A673 (cell line): ENCODE data around the gene RPN1. TPM values are rescaled to one million over a fixed set of nuclear protein-coding genes. Genes with fewer than 3 reads are reported as not detected.

ENCODE experiments used
- BruUV-seq: library from RNA; stranded (reverse); fragments of 400-500 nt; replicated peaks from 2 replicates; lab custom pipeline; 2021; lab: Mats Ljungman, UMichigan
- CTCF ChIA-PET: fragments of 300-600 bp; sonication (Branson Sonifier 250); formaldehyde crosslinking; loops from one replicate; lab custom pipeline; 2022; ENCODE audit warnings: antibody characterized with exemption; lab: Charles Lee
- POLR2A ChIA-PET: fragments of 300-600 bp; sonication (Branson Sonifier 250); formaldehyde crosslinking; loops from one replicate; lab custom pipeline; 2022; ENCODE audit warnings: antibody characterized with exemption; ENCODE audit not compliant: low non-redundant PET; lab: Charles Lee
- DNase-seq: peaks from one replicate; pipeline ENCODE4 v3.0.0-alpha.2; 2015; ENCODE audit warnings: low spot score
- H3K27ac ChIP-seq: fragments of 200-600 bp; sonication (generic); 2 replicates; pipeline ENCODE4 v1.5.1; 2016; ENCODE audit warnings: mixed run types, low read depth, mild to moderate bottlenecking, mixed read lengths, antibody characterized with exemption, low read length; ENCODE audit not compliant: poor library complexity, severe bottlenecking
- H3K27me3 ChIP-seq: fragments of 200-600 bp; sonication (generic); replicated peaks from 2 replicates; pipeline ENCODE4 v1.6.1; 2017; ENCODE audit warnings: mixed run types, low read depth, mild to moderate bottlenecking, mixed read lengths, antibody characterized with exemption, low read length; ENCODE audit not compliant: insufficient read depth, poor library complexity
- H3K36me3 ChIP-seq: fragments of 200-600 bp; sonication (generic); 2 replicates; pipeline ENCODE4 v1.6.1; 2016; ENCODE audit warnings: mixed run types, mild to moderate bottlenecking, mixed read lengths, antibody characterized with exemption, low read length; ENCODE audit not compliant: insufficient read depth, poor library complexity, severe bottlenecking
- H3K4me1 ChIP-seq: fragments of 200-600 bp; sonication (generic); 2 replicates; pipeline ENCODE4 v1.6.1; 2017; ENCODE audit warnings: mixed run types, mild to moderate bottlenecking, mixed read lengths, antibody characterized with exemption, low read length; ENCODE audit not compliant: insufficient read depth, poor library complexity, severe bottlenecking
- H3K4me3 ChIP-seq: fragments of 200-600 bp; sonication (generic); 2 replicates; pipeline ENCODE4 v1.5.1; 2016; ENCODE audit warnings: low read depth, mixed run types, mild to moderate bottlenecking, mixed read lengths, low read length; ENCODE audit not compliant: poor library complexity, severe bottlenecking
- H3K9me3 ChIP-seq: fragments of 200-600 bp; sonication (generic); 2 replicates; pipeline ENCODE4 v1.6.1; 2016; ENCODE audit warnings: mixed run types, low read depth, mild to moderate bottlenecking, mixed read lengths, antibody characterized with exemption, low read length; ENCODE audit not compliant: poor library complexity, severe bottlenecking
- CTCF ChIP-seq: fragments of 300-800, 200-600 bp; sonication (generic); conservative IDR thresholded peaks from 2 replicates; pipeline ENCODE4 v1.5.1; 2017; ENCODE audit warnings: low read depth, mild to moderate bottlenecking, antibody characterized with exemption, low read length, moderate library complexity, mixed read lengths
- EZH2 ChIP-seq: fragments of 200-600 bp; sonication (generic); IDR thresholded peaks from 2 replicates; pipeline ENCODE4 v1.6.1; 2017; ENCODE audit warnings: borderline replicate concordance, low read depth, mild to moderate bottlenecking, mixed read lengths, antibody characterized with exemption, low read length; ENCODE audit not compliant: poor library complexity, severe bottlenecking
- intact Hi-C: fragments of 100-400 bp; cut with micrococcal nuclease; formaldehyde crosslinking; loops from one replicate; pipeline ENCODE4 v1.10.0; 2022; ENCODE audit not compliant: unreplicated experiment
- total RNA-seq: library from RNA; stranded (reverse); gene quantifications from 2 replicates; pipeline ENCODE4 v1.2.3, GENCODE V29; 2021

RPN1 gene
- total RNA-seq, 1 experiment from 2014 or later = 254 TPM

DNA sequence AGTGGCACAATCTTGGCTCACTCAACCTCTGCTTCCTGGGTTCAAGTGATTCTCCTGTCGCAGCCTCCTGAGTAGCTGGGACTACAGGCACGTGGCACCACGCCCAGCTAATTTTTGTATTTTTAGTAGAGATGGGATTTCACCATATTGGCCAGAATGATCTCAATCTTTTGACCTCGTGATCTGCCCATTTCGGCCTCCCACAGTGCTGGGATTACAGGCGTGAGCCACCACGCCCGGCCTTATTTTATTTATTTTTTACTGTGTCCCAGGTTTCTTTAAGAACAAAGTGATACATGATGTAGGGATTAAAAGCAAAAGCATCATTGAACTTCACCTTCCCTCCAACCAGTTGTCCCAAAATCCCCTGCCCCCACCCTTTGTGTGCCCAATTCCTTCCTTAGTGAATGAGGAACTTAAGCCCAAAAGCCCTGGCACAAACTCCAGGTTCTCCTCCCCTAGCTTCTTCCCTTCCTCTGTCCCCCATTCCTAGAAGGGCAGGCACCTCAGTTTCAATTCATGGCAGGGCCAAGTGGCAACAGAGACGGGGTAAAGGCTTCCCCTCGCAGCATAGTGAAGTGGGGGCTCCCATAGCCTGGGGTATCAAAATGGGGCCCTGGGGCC is 23.7 kb upstream of the RPN1 start:
- POLR2A ChIA-PET = no interaction called here
- Histone ChIP-seq H3K9me3 (no peaks in the 10 kb centered on the region), H3K27ac (no peak overlapping the region), H3K4me3 (no peak overlapping the region), H3K27me3 (no peaks in the 10 kb centered on the region), H3K4me1 (no peaks in the 10 kb centered on the region), H3K36me3 (no peaks in the 10 kb centered on the region)
- intact Hi-C loops = no loop called here
- TF ChIP-seq CTCF (no peak), EZH2 (no peak)
- no peak for DNase-seq
- CTCF ChIA-PET = no interaction called here
- BruUV-seq = no TSS peak

GRCh38 chr3:128667641-128668040 is 17.0 kb upstream of the RPN1 start:
- intact Hi-C loops = no loop called here
- CTCF ChIA-PET = no interaction called here
- H3K27me3 ChIP-seq = no peaks in the 10 kb centered on the region
- no peaks in the 10 kb centered on the region for H3K4me1 ChIP-seq
- H3K27ac ChIP-seq = no peak overlapping the region
- no peak overlapping the region for H3K4me3 ChIP-seq
- no TSS peak for BruUV-seq
- POLR2A ChIA-PET = no interaction called here
- TF ChIP-seq CTCF (no peak), EZH2 (no peak)
- no peaks in the 10 kb centered on the region for H3K9me3 ChIP-seq
- H3K36me3 ChIP-seq = no peaks in the 10 kb centered on the region
- no peak for DNase-seq

DNA sequence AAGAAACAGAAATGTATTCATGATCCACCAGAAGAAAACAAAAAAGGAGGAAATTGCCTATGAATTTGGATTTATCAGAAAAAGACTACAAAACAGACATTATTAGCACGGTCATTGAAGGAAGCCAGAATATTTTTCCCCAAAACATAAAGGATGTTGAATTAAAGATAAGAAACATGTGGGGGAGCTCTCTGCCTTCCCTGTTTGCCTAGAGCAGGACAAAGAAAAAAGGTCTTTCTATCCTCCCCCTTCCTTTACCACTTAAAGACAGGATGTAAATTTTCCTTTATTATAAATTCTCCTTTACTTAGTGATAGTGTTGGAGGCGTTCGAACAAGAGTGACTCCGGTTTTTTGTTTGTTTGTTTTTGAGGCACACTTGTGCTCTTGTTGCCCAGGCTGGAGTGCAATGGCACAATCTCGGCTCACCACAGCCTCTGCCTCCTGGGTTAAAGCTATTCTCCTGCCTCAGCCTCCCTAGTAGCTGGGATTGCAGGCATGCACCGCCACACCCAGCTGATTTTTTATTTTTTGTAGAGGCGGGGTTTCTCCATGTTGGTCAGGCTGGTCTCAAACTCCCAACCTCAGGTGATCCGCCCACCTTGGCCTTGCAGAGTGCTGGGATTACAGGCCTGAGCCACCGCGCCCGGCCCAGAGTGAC is 14.9 kb upstream of the RPN1 start:
- TF ChIP-seq CTCF = peak; percentile 28; the same call in 1 of the 2 replicates
- TF ChIP-seq EZH2 = no peak
- no peaks in the 10 kb centered on the region for H3K4me1 ChIP-seq
- no TSS peak for BruUV-seq
- POLR2A ChIA-PET = no interaction called here
- no peaks in the 10 kb centered on the region for H3K9me3 ChIP-seq
- intact Hi-C loops = no loop called here
- H3K27me3 ChIP-seq = no peaks in the 10 kb centered on the region
- no peak overlapping the region for H3K27ac ChIP-seq
- H3K4me3 ChIP-seq = no peak overlapping the region
- DNase-seq = no peak
- CTCF ChIA-PET = no interaction called here
- no peaks in the 10 kb centered on the region for H3K36me3 ChIP-seq
